Measurements from ENCODE around the gene CD68. TPM values are rescaled to one million over a fixed set of nuclear protein-coding genes. Genes with fewer than 3 reads are reported as not detected.

Gene CD68
- total and polyA plus RNA-seq, 7 donors, result 24.6 to 161 (median 56.4) TPM

DNA sequence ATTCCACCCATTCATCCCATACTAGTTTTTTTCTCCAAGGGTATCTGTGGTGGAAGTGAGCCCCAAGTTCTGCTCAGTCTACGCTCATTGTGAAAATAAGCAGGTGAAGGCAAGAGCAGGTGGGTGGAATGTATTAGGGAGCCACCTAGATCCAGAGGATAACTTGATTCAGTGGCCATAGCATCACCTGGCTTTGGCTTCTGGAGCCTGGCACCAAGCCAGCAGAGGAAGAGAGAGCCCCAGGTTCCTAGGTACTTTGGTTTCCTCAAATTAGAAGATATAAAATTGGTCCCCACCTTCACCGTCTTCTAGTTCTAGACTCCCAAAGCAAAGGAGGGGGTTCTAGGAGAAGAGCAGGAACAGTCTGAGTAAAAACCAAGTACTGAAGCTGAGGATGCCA, 31.2 kb downstream of the CD68 start:
- no peaks in the 10 kb centered on the region for H3K27me3 ChIP-seq
- intact Hi-C loops (cut with DNase I), result loop anchor here (5.0 kb wide), 1 partner anchor 472 kb away; no protein-coding TSS in a partner anchor
- TF ChIP-seq POLR2AphosphoS5 (IDR thresholded peaks at IDR 0.05), result no peak
- no peak for TF ChIP-seq CTCF (IDR thresholded peaks at IDR 0.05)
- TF ChIP-seq EP300 (IDR thresholded peaks at IDR 0.05), result no peak
- no peak for DNase-seq
- H3K4me3 ChIP-seq, result no peak overlapping the region
- peaks cover 0 to 51% (median 42%) of the 10 kb centered on the region in 4 donors for H3K4me1 ChIP-seq
- whole genome bisulfite sequencing, 2 donors, result 97% methylated on average over 2 of the region's 2 CpGs
- no peak overlapping the region for H3K27ac ChIP-seq
- no peaks in the 10 kb centered on the region for H3K9me3 ChIP-seq
- peaks cover 0 to 12% (median 1%) of the 10 kb centered on the region in 4 donors for H3K36me3 ChIP-seq

DNA sequence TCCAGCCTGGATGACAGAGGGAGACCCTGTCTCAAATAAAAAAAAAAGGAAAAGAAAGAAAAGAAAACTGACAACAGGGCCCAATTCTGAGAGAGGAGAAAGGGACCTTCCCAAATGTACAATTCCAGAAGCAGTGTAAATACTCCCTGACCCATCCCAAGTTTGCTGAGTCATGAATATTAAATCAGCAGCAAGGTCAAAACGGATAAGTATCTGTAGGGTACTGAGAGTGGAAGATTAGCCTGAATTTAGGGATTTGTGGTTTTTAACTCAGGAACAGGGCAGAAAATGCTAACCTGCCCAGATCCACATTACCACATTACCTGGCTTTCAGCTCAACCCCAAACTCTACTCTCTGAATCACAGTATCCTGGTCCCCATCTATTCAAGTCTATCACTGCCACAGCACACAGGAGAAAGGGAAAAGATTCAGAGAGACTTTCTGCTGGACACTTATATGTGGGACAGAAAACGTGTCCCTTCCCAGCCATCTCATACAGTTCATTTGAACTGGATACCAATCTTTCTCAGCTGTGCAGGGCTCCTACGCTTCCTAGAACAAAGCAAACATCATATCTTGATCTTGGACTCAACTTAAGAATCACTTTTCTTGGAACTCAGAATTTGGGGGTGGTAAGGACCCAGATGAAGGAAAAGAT, 32.3 kb downstream of the CD68 start:
- H3K4me1 ChIP-seq, result peaks cover 0 to 51% (median 44%) of the 10 kb centered on the region in 4 donors
- DNase-seq, result no peak
- H3K27me3 ChIP-seq, result no peaks in the 10 kb centered on the region
- 74 to 77% methylated on average over 3 of the region's 3 CpGs for WGBS, 2 donors
- peaks cover 0 to 1% (median 0%) of the 10 kb centered on the region in 4 donors for H3K36me3 ChIP-seq
- H3K9me3 ChIP-seq, result no peaks in the 10 kb centered on the region
- no peak overlapping the region for H3K27ac ChIP-seq
- intact Hi-C loops (cut with DNase I), result loop anchor here (5.0 kb wide), 1 partner anchor 471 kb away; no protein-coding TSS in a partner anchor
- no peak for TF ChIP-seq POLR2AphosphoS5 (IDR thresholded peaks at IDR 0.05)
- H3K4me3 ChIP-seq, result peak overlapping the region in 1 of 4 donors; percentile 9

DNA sequence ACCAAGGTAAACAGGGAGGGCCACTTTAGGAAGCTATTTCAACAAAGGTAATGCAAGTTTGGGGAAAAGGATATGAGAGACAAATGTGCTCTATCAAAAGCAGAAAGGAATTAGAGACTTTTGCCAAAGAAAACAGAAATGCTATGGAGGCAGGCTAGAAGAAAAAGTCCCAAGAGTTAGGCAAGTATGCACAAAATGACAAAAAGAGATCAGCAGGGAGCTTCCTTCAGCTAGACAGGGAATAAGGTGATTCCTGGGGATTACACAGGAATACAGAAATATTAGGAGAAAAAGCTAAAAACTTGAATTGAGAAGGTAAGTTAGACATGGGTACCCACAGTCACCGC, 32.8 kb downstream of the CD68 start:
- H3K4me1 ChIP-seq, result peaks cover 0 to 51% (median 44%) of the 10 kb centered on the region in 4 donors
- DNase-seq, result no peak
- no peaks in the 10 kb centered on the region for H3K9me3 ChIP-seq
- no peak for TF ChIP-seq POLR2A (IDR thresholded peaks at IDR 0.05)
- no peak for TF ChIP-seq POLR2AphosphoS5 (IDR thresholded peaks at IDR 0.05)
- TF ChIP-seq CTCF (IDR thresholded peaks at IDR 0.05), result no peak
- intact Hi-C loops (cut with DNase I), result loop anchor here (5.0 kb wide), 1 partner anchor 470 kb away; no protein-coding TSS in a partner anchor
- 98 to 100% methylated on average over 1 of the region's 1 CpG for WGBS, 2 donors
- no peaks in the 10 kb centered on the region for H3K36me3 ChIP-seq
- H3K4me3 ChIP-seq, result no peak overlapping the region
- H3K27me3 ChIP-seq, result no peaks in the 10 kb centered on the region
- H3K27ac ChIP-seq, result no peak overlapping the region

GRCh38 chr17:7613769-7614424, 34.5 kb downstream of the CD68 start:
- DNase-seq, result peak; percentile 83
- WGBS, 2 donors, result 4 to 9% methylated on average over 20 of the region's 20 CpGs
- Histone ChIP-seq H3K4me1 (peaks cover 0 to 51% (median 43%) of the 10 kb centered on the region in 4 donors), H3K36me3 (no peaks in the 10 kb centered on the region), H3K27me3 (no peaks in the 10 kb centered on the region), H3K27ac (peak overlapping the region; percentile 91 to 100 (median 95)), H3K4me3 (peak overlapping the region; percentile 57 to 95 (median 80)), H3K9me3 (no peaks in the 10 kb centered on the region)
- TF ChIP-seq POLR2AphosphoS5 (IDR thresholded peaks at IDR 0.05), result no peak
- no peak for TF ChIP-seq EP300 (IDR thresholded peaks at IDR 0.05)
- no peak for TF ChIP-seq POLR2A (IDR thresholded peaks at IDR 0.05)
- TF ChIP-seq CTCF (IDR thresholded peaks at IDR 0.05), result no peak
- intact Hi-C loops (cut with DNase I), result loop anchor here (1.0 to 5.0 kb wide), 3 partner anchors 53 to 468 kb away; partner anchors contain the start of genes SENP3 and TP53

Measured in sigmoid colon (tissue), 7 donors.